IMR-90 (cell line): ENCODE data around the gene CEP78. TPM values are rescaled to one million over a fixed set of nuclear protein-coding genes. Genes with fewer than 3 reads are reported as not detected.

ENCODE experiments used
- ATAC-seq: fragments of 200-7000 bp; cut with Tn5 transposase; 2 replicates; pipeline ENCODE4 v1.9.1; 2020; ENCODE audit warnings: low read depth, mild to moderate bottlenecking, moderate library complexity
- BruUV-seq: library from RNA; stranded (reverse); fragments of 400-500 nt; replicated peaks from 2 replicates; lab custom pipeline; 2021; lab: Mats Ljungman, UMichigan
- CTCF ChIA-PET: fragments of 300-600 bp; formaldehyde crosslinking; extraction: SDS; loops from one replicate; lab custom pipeline; 2021; ENCODE audit warnings: antibody characterized with exemption; lab: Yijun Ruan, JAX
- POLR2A ChIA-PET: fragments of 300-600 bp; sonication (Branson Sonifier 250); formaldehyde crosslinking; loops from one replicate; lab custom pipeline; 2022; ENCODE audit warnings: antibody characterized with exemption; ENCODE audit not compliant: unreplicated experiment; lab: Charles Lee
- DNase-seq: peaks from one replicate; pipeline ENCODE4 v3.0.0; 2013
- H2AFZ ChIP-seq: replicated peaks from 2 replicates; pipeline ENCODE3; 2013; ENCODE audit warnings: low read length, mild to moderate bottlenecking; ENCODE audit not compliant: poor library complexity
- H2AK5ac ChIP-seq: 2 replicates; pipeline ENCODE4 v1.6.1; 2013; ENCODE audit warnings: low read depth, low read length, inconsistent platforms
- H2AK9ac ChIP-seq: replicated peaks from 2 replicates; pipeline ENCODE3; 2013; ENCODE audit warnings: mild to moderate bottlenecking, low read depth, low read length, moderate library complexity; ENCODE audit not compliant: poor library complexity
- H2BK120ac ChIP-seq: 2 replicates; pipeline ENCODE4 v1.6.1; 2013; ENCODE audit warnings: low read depth, low read length, inconsistent platforms
- H2BK15ac ChIP-seq: 3 replicates; pipeline ENCODE4 v1.6.1; 2013; ENCODE audit warnings: low read depth, low read length, inconsistent platforms
- H2BK20ac ChIP-seq: 2 replicates; pipeline ENCODE4 v1.6.1; 2013; ENCODE audit warnings: low read depth, mild to moderate bottlenecking, inconsistent platforms, low read length, moderate library complexity
- H2BK5ac ChIP-seq: 2 replicates; pipeline ENCODE4 v1.6.1; 2013; ENCODE audit warnings: mild to moderate bottlenecking, low read depth, low read length, inconsistent platforms; ENCODE audit not compliant: poor library complexity, severe bottlenecking
- H3K14ac ChIP-seq: replicated peaks from 2 replicates; pipeline ENCODE4 v1.6.1; 2013; ENCODE audit warnings: low read depth, low read length, inconsistent platforms
- H3K18ac ChIP-seq: 2 replicates; pipeline ENCODE4 v1.6.1; 2013; ENCODE audit warnings: low read depth, low read length, control low read depth
- H3K23ac ChIP-seq: 2 replicates; pipeline ENCODE4 v1.6.1; 2013; ENCODE audit warnings: low read depth, low read length, inconsistent platforms
- H3K27ac ChIP-seq: 2 replicates; pipeline ENCODE4 v1.5.1; 2013; ENCODE audit warnings: mild to moderate bottlenecking, control low read depth, low read length; ENCODE audit not compliant: insufficient read depth
- H3K27me3 ChIP-seq: 2 replicates; pipeline ENCODE4 v1.6.1; 2013; ENCODE audit warnings: low read length; ENCODE audit not compliant: control insufficient read depth, insufficient read depth
- H3K36me3 ChIP-seq: 2 replicates; pipeline ENCODE4 v1.6.1; 2013; ENCODE audit warnings: low read length, mixed read lengths; ENCODE audit not compliant: control insufficient read depth, insufficient read depth
- H3K4ac ChIP-seq: 2 replicates; pipeline ENCODE4 v1.6.1; 2013; ENCODE audit warnings: low read depth, low read length, inconsistent platforms
- H3K4me1 ChIP-seq: 2 replicates; pipeline ENCODE4 v1.6.1; 2013; ENCODE audit warnings: low read length, mixed read lengths; ENCODE audit not compliant: control insufficient read depth, insufficient read depth
- H3K4me2 ChIP-seq: 2 replicates; pipeline ENCODE4 v1.6.1; 2013; ENCODE audit warnings: low read depth, mild to moderate bottlenecking, control low read depth, low read length, moderate library complexity
- H3K4me3 ChIP-seq: 2 replicates; pipeline ENCODE4 v1.5.1; 2013; ENCODE audit warnings: low read depth, mild to moderate bottlenecking, control low read depth, low read length, moderate library complexity; ENCODE audit not compliant: insufficient read depth
- H3K56ac ChIP-seq: 2 replicates; pipeline ENCODE4 v1.6.1; 2013; ENCODE audit warnings: low read length, inconsistent platforms; ENCODE audit not compliant: insufficient read depth; ENCODE audit errors: extremely low read depth
- H3K79me1 ChIP-seq, 2 experiments: 2 replicates each; pipeline ENCODE4 v1.6.1; 2013; ENCODE audit warnings: low read length in 2 of 2, inconsistent platforms in 1 of 2, low read depth in 1 of 2
- H3K9ac ChIP-seq: 2 replicates; pipeline ENCODE4 v1.6.1; 2013; ENCODE audit warnings: low read depth, low read length, control low read depth
- H3K9me1 ChIP-seq: 2 replicates; pipeline ENCODE4 v1.6.1; 2013; ENCODE audit warnings: low read length, inconsistent platforms; ENCODE audit not compliant: insufficient read depth
- H3K9me3 ChIP-seq: 2 replicates; pipeline ENCODE4 v1.6.1; 2013; ENCODE audit warnings: low read length; ENCODE audit not compliant: control insufficient read depth, insufficient read depth
- H4K20me1 ChIP-seq: 2 replicates; pipeline ENCODE4 v1.6.1; 2013; ENCODE audit warnings: low read length, inconsistent platforms; ENCODE audit not compliant: insufficient read depth
- H4K5ac ChIP-seq: 2 replicates; pipeline ENCODE4 v1.6.1; 2013; ENCODE audit warnings: mild to moderate bottlenecking, low read depth, low read length, control low read depth
- H4K8ac ChIP-seq, 2 experiments: 2 replicates each; pipeline ENCODE4 v1.6.1; 2013; ENCODE audit warnings: low read depth in 2 of 2, low read length in 2 of 2, control low read depth in 1 of 2, inconsistent platforms in 1 of 2
- H4K91ac ChIP-seq: 2 replicates; pipeline ENCODE4 v1.6.1; 2013; ENCODE audit warnings: low read depth, low read length, inconsistent platforms; ENCODE audit not compliant: insufficient read depth
- BHLHE40 ChIP-seq: fragments of 150-350 bp; IDR thresholded peaks from 2 replicates; pipeline ENCODE4 v1.6.1; 2016; ENCODE audit warnings: mild to moderate bottlenecking, low read depth, low read length
- CEBPB ChIP-seq: IDR thresholded peaks from 2 replicates; pipeline ENCODE4 v1.6.1; 2012; ENCODE audit warnings: low read depth, low read length, improper control_type of control experiment
- CHD1 ChIP-seq: IDR thresholded peaks from 2 replicates; pipeline ENCODE4 v1.6.1; 2012; ENCODE audit warnings: low read depth, low read length, improper control_type of control experiment
- CTCF ChIP-seq: conservative IDR thresholded peaks from 2 replicates; pipeline ENCODE4 v1.5.1; 2012; ENCODE audit warnings: mild to moderate bottlenecking, low read depth, low read length, improper control_type of control experiment
- ELK1 ChIP-seq: fragments of 150-350 bp; IDR thresholded peaks from 2 replicates; pipeline ENCODE4 v1.6.1; 2016; ENCODE audit warnings: low read depth, mild to moderate bottlenecking, low read length, moderate library complexity, borderline replicate concordance
- FOS ChIP-seq: fragments of 150-350 bp; IDR thresholded peaks from 2 replicates; pipeline ENCODE4 v1.6.1; 2016; ENCODE audit warnings: low read depth, low read length
- MAFK ChIP-seq: IDR thresholded peaks from 2 replicates; pipeline ENCODE4 v1.6.1; 2012; ENCODE audit warnings: low read depth, low read length, improper control_type of control experiment
- MXI1 ChIP-seq: IDR thresholded peaks from 2 replicates; pipeline ENCODE4 v1.6.1; 2012; ENCODE audit warnings: low read depth, mild to moderate bottlenecking, low read length, moderate library complexity, borderline replicate concordance
- NFE2L2 ChIP-seq: fragments of 150-350 bp; IDR thresholded peaks from 2 replicates; pipeline ENCODE4 v1.6.1; 2016; ENCODE audit warnings: low read depth, mild to moderate bottlenecking, low read length
- POLR2A ChIP-seq: IDR thresholded peaks from 2 replicates; pipeline ENCODE4 v1.6.1; 2012; ENCODE audit warnings: mild to moderate bottlenecking, low read depth, low read length
- RAD21 ChIP-seq: IDR thresholded peaks from 2 replicates; pipeline ENCODE4 v1.6.1; 2012; ENCODE audit warnings: low read length, improper control_type of control experiment
- RCOR1 ChIP-seq: IDR thresholded peaks from 2 replicates; pipeline ENCODE4 v1.6.1; 2012; ENCODE audit warnings: mild to moderate bottlenecking, low read length, improper control_type of control experiment; ENCODE audit not compliant: insufficient replicate concordance
- RFX5 ChIP-seq: IDR thresholded peaks from 2 replicates; pipeline ENCODE4 v1.8.0; 2012; ENCODE audit warnings: low read depth, mild to moderate bottlenecking, low read length, moderate library complexity
- SMC3 ChIP-seq: fragments of 150-350 bp; IDR thresholded peaks from 2 replicates; pipeline ENCODE4 v1.6.1; 2016; ENCODE audit warnings: low read depth, mild to moderate bottlenecking, antibody characterized with exemption, low read length, moderate library complexity
- USF2 ChIP-seq: fragments of 150-350 bp; IDR thresholded peaks from 2 replicates; pipeline ENCODE4 v1.6.1; 2017; ENCODE audit warnings: mild to moderate bottlenecking, antibody characterized with exemption, low read length, low read depth
- WGBS, 2 experiments: methylation state at CpG; one replicate each; pipeline versions ENCODE4 v1.1.5 to v1.1.7; 2013; ENCODE audit warnings: missing lambda C conversion rate in 2 of 2; ENCODE audit not compliant: insufficient read length in 1 of 2; ENCODE audit errors: extremely low coverage in 2 of 2; 5-methylcytosine and 5-hydroxymethylcytosine counted together
- dilution Hi-C: fragments of 300-500 bp; cut with HindIII; formaldehyde crosslinking; loops from one replicate; pipeline ENCODE4 v1.14.3; 2018; ENCODE audit warnings: low sequenced_read_pairs; ENCODE audit not compliant: unreplicated experiment
- in situ Hi-C: fragments of 300-500 bp; cut with MboI; formaldehyde crosslinking; loops from 3 replicates; pipeline ENCODE4 v1.14.3; 2019; ENCODE audit warnings: low sequenced_read_pairs, inconsistent platforms, mixed read lengths
- intact Hi-C: fragments of 100-400 bp; cut with micrococcal nuclease; formaldehyde crosslinking; loops from 2 replicates; pipeline ENCODE4 v1.10.0; 2022
- polyA plus RNA-seq, 3 experiments: library from polyadenylated mRNA; depleted of rRNA; stranded (reverse); fragments of >200 nt; gene quantifications; 2 replicates each; pipeline ENCODE4 v1.2.3, GENCODE V29; 2012; ENCODE audit warnings: low replicate concordance in 1 of 3
- total RNA-seq: library from RNA; depleted of rRNA; stranded (reverse); fragments of >200 nt; gene quantifications from 2 replicates; pipeline ENCODE4 v1.2.3, GENCODE V29; 2012

CEP78 gene
- total and polyA plus RNA-seq, 2 of the 4 experiments (the other 2 are of a cell fraction), result 9.2 to 18.3 TPM

- intact Hi-C loops (no loop called here), dilution Hi-C loops (no loop called here)
- TF ChIP-seq MAFK, result no peak
- no peak for TF ChIP-seq ELK1
- TF ChIP-seq SMC3, result no peak
- no peak for TF ChIP-seq CTCF
- TF ChIP-seq BHLHE40, result no peak
- TF ChIP-seq FOS, result no peak
- TF ChIP-seq MXI1, result no peak
- no peak for TF ChIP-seq RFX5
- TF ChIP-seq NFE2L2, result no peak
- TF ChIP-seq CHD1, result no peak
- no peak for TF ChIP-seq RAD21
- TF ChIP-seq CEBPB, result no peak
- no peak for TF ChIP-seq POLR2A
- TF ChIP-seq RCOR1, result no peak
- TF ChIP-seq USF2, result no peak
These were observed 52.5 kb downstream of the CEP78 start for GRCh38 chr9:78288214-78288892.

More at GRCh38 chr9:78288214-78288892, 52.5 kb downstream of the CEP78 start:
- Histone ChIP-seq H2AK5ac (no peak overlapping the region), H4K8ac (no peak overlapping the region), H3K79me1 (no peaks in the 10 kb centered on the region), H3K36me3 (no peaks in the 10 kb centered on the region), H2BK20ac (no peak overlapping the region), H4K5ac (no peak overlapping the region), H3K9ac (no peak overlapping the region), H2AK9ac (no peak overlapping the region), H3K4me3 (no peak overlapping the region), H2BK5ac (no peak overlapping the region), H3K56ac (no peak overlapping the region), H2BK120ac (no peak overlapping the region), H3K4ac (no peak overlapping the region), H3K23ac (no peak overlapping the region), H3K9me1 (no peaks in the 10 kb centered on the region), H2AFZ (no peak overlapping the region), H2BK15ac (no peak overlapping the region), H4K20me1 (no peaks in the 10 kb centered on the region), H3K18ac (peak overlapping the region; percentile 41; the same call in 1 of the 2 replicates), H3K14ac (no peak overlapping the region), H3K27me3 (no peaks in the 10 kb centered on the region), H3K9me3 (no peaks in the 10 kb centered on the region), H3K27ac (no peak overlapping the region), H3K4me1 (no peaks in the 10 kb centered on the region), H4K91ac (no peak overlapping the region), H3K4me2 (no peak overlapping the region)
- 78% methylated on average over 3 of the region's 8 CpGs; no CpG with 5 or more reads in 1 of the 2 experiments for WGBS, 2 experiments
- DNase-seq, result no peak
- no peak for ATAC-seq
- in situ Hi-C loops, result no loop called here
- CTCF ChIA-PET, result no interaction called here
- POLR2A ChIA-PET, result no interaction called here
- no TSS peak for BruUV-seq
